ENCODE data around the gene TREML1. TPM values are rescaled to one million over a fixed set of nuclear protein-coding genes. Genes with fewer than 3 reads are reported as not detected.

The TREML1 gene
- total and polyA plus RNA-seq, 9 of the 15 experiments (the other 6 are each of a cell fraction or from before 2014, with no cell fraction given) = not detected

DNA sequence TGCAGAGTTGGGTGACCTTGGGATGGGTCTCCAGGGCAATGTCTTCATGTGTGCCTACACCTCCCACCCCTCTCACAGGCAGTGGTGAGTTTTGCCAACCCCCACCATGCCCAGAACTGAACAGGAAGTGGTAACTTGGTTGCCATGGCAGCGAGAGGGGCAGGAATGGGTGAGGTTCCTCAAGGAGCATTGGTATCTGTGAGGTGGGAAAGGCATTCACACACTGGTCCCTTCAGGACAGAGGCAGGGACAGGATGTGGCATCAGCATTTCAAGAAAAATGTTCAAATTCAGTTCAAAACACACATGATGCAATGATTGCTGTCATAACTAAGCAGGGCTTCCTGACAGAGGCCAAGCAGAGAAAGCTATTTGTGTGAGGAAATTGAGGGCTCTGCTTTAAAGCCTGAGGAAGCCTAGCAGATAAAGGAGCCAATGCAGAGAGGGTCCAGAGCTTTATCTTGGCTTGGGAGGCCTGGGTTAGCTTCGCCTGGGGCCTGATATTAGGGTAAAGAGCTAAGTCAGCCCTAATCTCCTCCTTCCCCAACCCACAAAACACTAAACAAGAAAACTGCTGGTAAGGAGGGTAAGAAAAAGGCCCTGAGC, 46.3 kb upstream of the TREML1 start (continued):
- TF ChIP-seq GMEB1 (CRISPR knock-in tag; IDR thresholded peaks at IDR 0.05) (no peak), SP2 (IDR thresholded peaks at IDR 0.05; ENCODE audit: extremely low read depth, low read depth, low read length, poor library complexity, severe bottlenecking) (no peak), SAFB (IDR thresholded peaks at IDR 0.05; ENCODE audit: borderline replicate concordance, low read depth, low read length) (no peak), POLR2B (IDR thresholded peaks at IDR 0.05; ENCODE audit: low read depth, partially characterized antibody) (no peak), NCOA4 (IDR thresholded peaks at IDR 0.05; ENCODE audit: partially characterized antibody) (no peak)

DNA sequence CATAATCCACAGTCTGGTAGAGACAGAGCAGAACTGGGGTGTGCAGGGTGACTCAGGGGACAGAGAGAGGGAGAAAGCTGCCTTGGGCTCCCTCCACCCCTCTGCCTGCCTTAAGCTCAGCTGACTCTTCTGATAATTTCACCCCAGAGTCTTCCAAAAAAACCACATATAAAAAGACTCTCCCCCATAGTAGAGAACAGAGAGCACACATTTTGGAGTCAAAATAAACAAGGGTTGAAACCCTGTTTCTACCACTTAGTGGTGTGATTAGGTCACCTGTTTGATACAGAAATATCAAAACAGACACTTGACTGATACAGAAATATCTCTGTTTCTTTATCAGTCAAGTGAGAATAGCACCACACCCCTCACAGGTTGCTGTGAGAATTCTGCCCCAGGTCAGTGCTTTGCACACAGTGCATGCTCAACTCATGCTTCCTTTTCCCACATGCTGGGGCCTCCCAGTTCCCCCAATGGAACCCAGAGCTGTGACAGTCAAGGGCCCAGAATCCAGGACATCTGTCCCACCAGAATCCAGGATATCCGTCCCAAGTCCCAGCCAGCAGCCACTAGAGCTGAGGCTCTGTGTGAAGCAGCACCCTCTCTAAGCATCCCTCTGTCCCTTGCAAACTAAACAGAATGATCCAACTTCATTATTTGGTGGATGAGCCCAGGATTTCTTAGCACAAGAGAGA, 45.6 kb upstream of the TREML1 start:
- intact Hi-C loops (cut with micrococcal nuclease) (no loop called here), in situ Hi-C loops (cut with MboI) (no loop called here)
- CTCF ChIA-PET (ENCODE audit: low intra/inter-chr PET ratio) = no interaction called here
- Histone ChIP-seq H3K9me3 (replicated peaks; ENCODE audit: control insufficient read depth, insufficient read depth, low read depth, low read length) (no peaks in the 10 kb centered on the region), H4K20me1 (replicated peaks; ENCODE audit: control insufficient read depth, insufficient read depth, low read length) (no peaks in the 10 kb centered on the region), H3K79me2 (ENCODE audit: control insufficient read depth, insufficient read depth, low read length) (no peaks in the 10 kb centered on the region), H3K27ac (ENCODE audit: extremely low read depth, low read depth, low read length) (peak overlapping the region; percentile 63; the same call in 2 of the 3 replicates), H2AFZ (ENCODE audit: low read depth, low read length) (0 out of 2 replicates have a peak overlapping the region, but pooled peaks have one; percentile 14), H3K4me2 (ENCODE audit: insufficient read depth, low read length) (peak overlapping the region; percentile 69), H3K27me3 (ENCODE audit: control insufficient read depth in 2 of 2, insufficient read depth in 2 of 2, low read length in 2 of 2) (no peaks in the 10 kb centered on the region; a peak in 1 of 5 replicates), H3K9ac (ENCODE audit: insufficient read depth in 1 of 2, low read depth in 2 of 2, low read length in 2 of 2) (peak overlapping the region; percentile 53 to 69; a peak in 3 of 4 replicates), H3K4me1 (replicated peaks in 1 of 2; ENCODE audit: control insufficient read depth in 2 of 2, insufficient read depth in 2 of 2, low read length in 2 of 2) (peaks cover 21 to 38% of the 10 kb centered on the region in 2 experiments), H3K9me1 (ENCODE audit: control insufficient read depth, insufficient read depth, low read length) (no peaks in the 10 kb centered on the region), H3K36me3 (ENCODE audit: control insufficient read depth, insufficient read depth, low read length) (no peaks in the 10 kb centered on the region), H3K4me3 (no peak overlapping the region)
- POLR2A ChIA-PET = interaction anchor here (1.0 to 2.4 kb wide), 3 partner anchors 11 to 16 kb away, joined by 3 to 10 read pairs (median 4); no protein-coding TSS in a partner anchor
- no TSS peak for BruUV-seq (replicated peaks)
- DNase-seq (ENCODE audit: extremely low read depth in 1 of 4, low spot score in 3 of 4) (peak in 2 of 4 experiments; percentile 42 to 52), ATAC-seq (peak; percentile 32), FAIRE-seq (peak; percentile 66)
- WGBS (ENCODE audit: insufficient coverage, low coverage, missing lambda C conversion rate) = 46% methylated on average over 1 of the region's 1 CpG
- TF ChIP-seq, protein P1, sequence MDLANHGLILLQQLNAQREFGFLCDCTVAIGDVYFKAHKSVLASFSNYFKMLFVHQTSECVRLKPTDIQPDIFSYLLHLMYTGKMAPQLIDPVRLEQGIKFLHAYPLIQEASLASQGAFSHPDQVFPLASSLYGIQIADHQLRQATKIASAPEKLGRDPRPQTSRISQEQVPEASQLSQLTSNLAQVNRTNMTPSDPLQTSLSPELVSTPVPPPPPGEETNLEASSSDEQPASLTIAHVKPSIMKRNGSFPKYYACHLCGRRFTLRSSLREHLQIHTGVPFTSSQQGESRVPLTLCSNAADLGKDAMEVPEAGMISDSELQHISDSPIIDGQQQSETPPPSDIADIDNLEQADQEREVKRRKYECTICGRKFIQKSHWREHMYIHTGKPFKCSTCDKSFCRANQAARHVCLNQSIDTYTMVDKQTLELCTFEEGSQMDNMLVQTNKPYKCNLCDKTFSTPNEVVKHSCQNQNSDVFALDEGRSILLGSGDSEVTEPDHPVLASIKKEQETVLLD (IDR thresholded peaks at IDR 0.05) = no peak
- TF ChIP-seq NRF1 (conservative IDR thresholded peaks at IDR 0.05 in 1 of 2, IDR thresholded peaks at IDR 0.05 in 1 of 2) (0 out of 4 replicates have a peak, but pooled peaks of 1 of the 2 experiments have one; percentile 12), IRF9 (tag; IDR thresholded peaks at IDR 0.05) (no peak), ZKSCAN1 (IDR thresholded peaks at IDR 0.05; ENCODE audit: low read depth, low read length) (no peak), RBM22 (IDR thresholded peaks at IDR 0.05; ENCODE audit: low read depth, low read length, poor library complexity, severe bottlenecking) (no peak), HNRNPUL1 (IDR thresholded peaks at IDR 0.05; ENCODE audit: low read length) (no peak), MLX (CRISPR knock-in tag; conservative IDR thresholded peaks at IDR 0.05) (no peak), ZNF75A (CRISPR knock-in tag; IDR thresholded peaks at IDR 0.05) (peak; percentile 82)

Data from K562 (cell line).